Measurements from ENCODE around the gene DOCK2.
"Not testable (repeated sequence)": the region's sequence is repeated elsewhere in the genome, so short reads cannot be mapped to it uniquely, and the experiment has no call there.

DOCK2 gene

GRCh38 chr5:169746147-169746694 is 109.1 kb downstream of the DOCK2 start:
- H3K4me3 ChIP-seq (ENCODE audit: low read length) = no peak overlapping the region
- TF ChIP-seq CTCF (IDR thresholded peaks at IDR 0.05; ENCODE audit: insufficient read depth, low read depth, low read length, missing control alignments) = no peak
- DNase-seq (ENCODE audit: low read depth) = peak; percentile 18

- no peak overlapping the region for H3K4me3 ChIP-seq (ENCODE audit: low read length)
- TF ChIP-seq CTCF (IDR thresholded peaks at IDR 0.05; ENCODE audit: insufficient read depth, low read depth, low read length, missing control alignments) = no peak
- DNase-seq (ENCODE audit: low read depth) = no peak
Observed at GRCh38 chr5:169748174-169748573, 111.1 kb downstream of the DOCK2 start.

GRCh38 chr5:169749295-169749694 is 112.2 kb downstream of the DOCK2 start:
- H3K4me3 ChIP-seq (ENCODE audit: low read length) = no peak overlapping the region
- TF ChIP-seq CTCF (IDR thresholded peaks at IDR 0.05; ENCODE audit: insufficient read depth, low read depth, low read length, missing control alignments) = no peak
- DNase-seq (ENCODE audit: low read depth) = no peak

- TF ChIP-seq CTCF (IDR thresholded peaks at IDR 0.05; ENCODE audit: insufficient read depth, low read depth, low read length, missing control alignments) = no peak
- no peak for DNase-seq (ENCODE audit: low read depth)
- no peak overlapping the region for H3K4me3 ChIP-seq (ENCODE audit: low read length)
Observed at GRCh38 chr5:169751490-169751889, 114.4 kb downstream of the DOCK2 start.

GRCh38 chr5:169752566-169752965 is 115.5 kb downstream of the DOCK2 start:
- H3K4me3 ChIP-seq (ENCODE audit: low read length); DNase-seq (ENCODE audit: low read depth): not testable (repeated sequence)

- DNase-seq (ENCODE audit: low read depth) = peak; percentile 56
- H3K4me3 ChIP-seq (ENCODE audit: low read length) = no peak overlapping the region
- no peak for TF ChIP-seq CTCF (IDR thresholded peaks at IDR 0.05; ENCODE audit: insufficient read depth, low read depth, low read length, missing control alignments)
Observed at GRCh38 chr5:169753795-169754194, 116.7 kb downstream of the DOCK2 start.

- H3K4me3 ChIP-seq (ENCODE audit: low read length) = no peak overlapping the region
- DNase-seq (ENCODE audit: low read depth) = no peak
- TF ChIP-seq CTCF (IDR thresholded peaks at IDR 0.05; ENCODE audit: insufficient read depth, low read depth, low read length, missing control alignments) = no peak
Observed at GRCh38 chr5:169754737-169755136, 117.7 kb downstream of the DOCK2 start.
